GM10266 (cell line): ENCODE data around the gene FGF5.

Experiments
- DNase-seq: peaks from one replicate; pipeline ENCODE4 v3.0.0; 2012; ENCODE audit errors: extremely low spot score
- TF ChIP-seq, protein P1 (sequence below): IDR thresholded peaks from 2 replicates; pipeline ENCODE4 v1.5.1; 2012; ENCODE audit warnings: mild to moderate bottlenecking, low read depth; ENCODE audit not compliant: control insufficient read depth, insufficient read depth; ENCODE audit errors: missing control alignments

FGF5 gene, protein sequence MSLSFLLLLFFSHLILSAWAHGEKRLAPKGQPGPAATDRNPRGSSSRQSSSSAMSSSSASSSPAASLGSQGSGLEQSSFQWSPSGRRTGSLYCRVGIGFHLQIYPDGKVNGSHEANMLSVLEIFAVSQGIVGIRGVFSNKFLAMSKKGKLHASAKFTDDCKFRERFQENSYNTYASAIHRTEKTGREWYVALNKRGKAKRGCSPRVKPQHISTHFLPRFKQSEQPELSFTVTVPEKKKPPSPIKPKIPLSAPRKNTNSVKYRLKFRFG

GRCh38 chr4:80266253-80266901, at the start of gene FGF5:
Gene FGF5 (plus strand): TSS chr4:80266664. CDS start chr4:80266825, 161 bp downstream.
- TF ChIP-seq, protein P1, sequence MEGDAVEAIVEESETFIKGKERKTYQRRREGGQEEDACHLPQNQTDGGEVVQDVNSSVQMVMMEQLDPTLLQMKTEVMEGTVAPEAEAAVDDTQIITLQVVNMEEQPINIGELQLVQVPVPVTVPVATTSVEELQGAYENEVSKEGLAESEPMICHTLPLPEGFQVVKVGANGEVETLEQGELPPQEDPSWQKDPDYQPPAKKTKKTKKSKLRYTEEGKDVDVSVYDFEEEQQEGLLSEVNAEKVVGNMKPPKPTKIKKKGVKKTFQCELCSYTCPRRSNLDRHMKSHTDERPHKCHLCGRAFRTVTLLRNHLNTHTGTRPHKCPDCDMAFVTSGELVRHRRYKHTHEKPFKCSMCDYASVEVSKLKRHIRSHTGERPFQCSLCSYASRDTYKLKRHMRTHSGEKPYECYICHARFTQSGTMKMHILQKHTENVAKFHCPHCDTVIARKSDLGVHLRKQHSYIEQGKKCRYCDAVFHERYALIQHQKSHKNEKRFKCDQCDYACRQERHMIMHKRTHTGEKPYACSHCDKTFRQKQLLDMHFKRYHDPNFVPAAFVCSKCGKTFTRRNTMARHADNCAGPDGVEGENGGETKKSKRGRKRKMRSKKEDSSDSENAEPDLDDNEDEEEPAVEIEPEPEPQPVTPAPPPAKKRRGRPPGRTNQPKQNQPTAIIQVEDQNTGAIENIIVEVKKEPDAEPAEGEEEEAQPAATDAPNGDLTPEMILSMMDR, result no peak
- no peak for DNase-seq

GRCh38 chr4:80219301-80220025, 47.0 kb upstream of the FGF5 start:
- no peak for DNase-seq
- TF ChIP-seq, protein P1, result no peak

- DNase-seq, result no peak
- TF ChIP-seq, protein P1, result no peak
Measured at GRCh38 chr4:80220711-80221110, 45.8 kb upstream of the FGF5 start.

DNA sequence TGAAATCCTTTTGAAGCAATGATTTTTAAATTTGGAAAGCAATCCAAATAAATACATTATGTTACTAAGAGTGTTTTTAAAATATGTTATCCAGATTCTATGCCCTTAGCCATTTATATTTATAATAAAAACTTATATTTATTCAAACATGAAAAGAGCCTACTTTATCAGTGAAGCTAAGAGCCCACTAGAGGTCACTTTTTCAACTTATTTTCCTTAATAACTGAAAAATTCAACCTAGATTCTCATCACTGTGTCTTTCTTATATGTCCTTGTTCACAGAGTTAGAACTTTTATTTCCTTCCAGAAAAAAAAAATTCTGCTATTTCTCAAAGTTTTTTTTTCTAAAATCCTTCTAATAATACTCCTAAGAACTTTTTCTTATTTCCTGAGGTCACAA, 45.3 kb upstream of the FGF5 start:
- DNase-seq, result no peak
- TF ChIP-seq, protein P1, result peak; percentile 30

DNA sequence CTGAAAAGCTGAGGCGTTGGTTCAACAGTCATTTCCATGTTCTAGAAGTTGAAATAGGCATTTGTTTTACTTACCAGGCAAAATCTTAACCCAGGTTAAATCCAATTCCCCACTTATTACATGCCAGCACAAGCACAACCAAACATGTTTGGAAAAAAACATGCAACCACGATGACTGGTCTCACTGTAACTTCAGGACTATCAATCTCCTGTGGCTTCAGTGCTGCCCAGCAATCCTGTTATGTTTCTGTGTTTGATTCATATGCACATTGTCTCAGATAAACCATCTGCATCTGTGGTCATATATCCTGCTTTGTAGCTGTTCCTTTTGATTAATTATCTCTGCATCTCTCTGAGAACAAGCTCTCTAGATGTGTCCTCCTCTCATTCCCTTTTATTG, 40.9 kb upstream of the FGF5 start:
- TF ChIP-seq, protein P1, result no peak
- no peak for DNase-seq

DNA sequence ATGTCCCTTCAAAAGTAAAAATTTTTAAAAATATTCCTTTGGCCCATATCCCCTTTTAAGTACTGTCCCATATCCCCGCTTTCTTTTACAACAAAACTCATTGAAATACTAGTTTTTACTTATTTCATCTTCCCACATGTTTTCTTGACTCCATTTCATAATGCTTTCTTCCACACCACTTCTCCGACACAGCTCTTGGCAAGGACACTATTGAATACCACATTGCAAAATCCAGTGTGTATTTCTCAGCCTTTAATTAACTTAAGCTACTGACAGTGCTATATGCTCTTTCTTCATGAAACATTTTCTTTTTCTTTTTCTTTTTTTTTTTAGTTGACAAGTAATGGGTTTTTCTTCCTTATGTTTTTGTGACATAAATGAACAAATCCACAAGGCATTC, 40.4 kb upstream of the FGF5 start:
- no peak for DNase-seq
- TF ChIP-seq, protein P1, result no peak
